K562 (cell line): Measurements from ENCODE around the gene NFKBIB. TPM values are rescaled to one million over a fixed set of nuclear protein-coding genes. Genes with fewer than 3 reads are reported as not detected.

Source experiments
- ATAC-seq: fragments of 200-7000 bp; cut with Tn5 transposase; 3 replicates; pipeline ENCODE4 v1.9.1; 2020; ENCODE audit warnings: moderate library complexity
- BruUV-seq: library from RNA; stranded (reverse); fragments of 400-500 nt; replicated peaks from 2 replicates; lab custom pipeline; 2021; lab: Mats Ljungman, UMichigan
- CTCF ChIA-PET: fragments of 300-600 bp; formaldehyde crosslinking; extraction: SDS; loops from one replicate; lab custom pipeline; 2021; ENCODE audit warnings: low intra/inter-chr PET ratio; lab: Yijun Ruan, JAX
- POLR2A ChIA-PET: fragments of 300-600, 350-650 bp; sonication (Branson Sonifier 250); formaldehyde crosslinking; extraction: SDS; loops from one replicate; lab custom pipeline; 2021; ENCODE audit warnings: antibody characterized with exemption, inconsistent platforms; lab: Yijun Ruan, JAX
- DNase-seq, 4 experiments: peaks; one replicate each; pipeline versions ENCODE4 v3.0.0 to v3.0.0-alpha.2; 2011 to 2018; ENCODE audit warnings: low spot score in 3 of 4, mixed read lengths in 3 of 4; ENCODE audit errors: extremely low read depth in 1 of 4
- FAIRE-seq: peaks from 2 replicates; lab custom pipeline; 2011; peaks lifted over from hg19 to GRCh38; lab: Jason Lieb, UNC
- H2AFZ ChIP-seq: 2 replicates; pipeline ENCODE4 v1.6.0; 2011; ENCODE audit warnings: low read depth, low read length, control low read depth, inconsistent platforms
- H3K27ac ChIP-seq: fragments of 200-600 bp; 3 replicates; pipeline ENCODE4 v1.8.0; 2011; ENCODE audit warnings: low read depth, mild to moderate bottlenecking, control low read depth, inconsistent platforms, low read length, moderate library complexity, mixed read lengths; ENCODE audit errors: extremely low read depth
- H3K27me3 ChIP-seq, 2 experiments: fragments of 300-600 bp in 1 of 2; 2 replicates in 1 of 2; 3 replicates in 1 of 2; pipeline versions ENCODE4 v1.6.0 to v1.8.0; 2011; ENCODE audit warnings: inconsistent platforms in 2 of 2, low read length in 2 of 2, mild to moderate bottlenecking in 1 of 2, mixed read lengths in 1 of 2, moderate library complexity in 1 of 2; ENCODE audit not compliant: control insufficient read depth in 2 of 2, insufficient read depth in 2 of 2
- H3K36me3 ChIP-seq: fragments of 300-600 bp; 3 replicates; pipeline ENCODE4 v1.8.0; 2011; ENCODE audit warnings: mild to moderate bottlenecking, low read length, inconsistent platforms; ENCODE audit not compliant: control insufficient read depth, insufficient read depth
- H3K4me1 ChIP-seq, 2 experiments: fragments of 200-600 bp in 1 of 2; replicated peaks in 1 of 2; 2 replicates in 1 of 2; 3 replicates in 1 of 2; pipeline versions ENCODE4 v1.5.1 to v1.8.0; 2011; ENCODE audit warnings: inconsistent platforms in 2 of 2, low read length in 2 of 2, mild to moderate bottlenecking in 1 of 2, mixed read lengths in 1 of 2, moderate library complexity in 1 of 2; ENCODE audit not compliant: control insufficient read depth in 2 of 2, insufficient read depth in 2 of 2
- H3K4me2 ChIP-seq: 2 replicates; pipeline ENCODE4 v1.6.1; 2011; ENCODE audit warnings: low read length, control low read depth, inconsistent platforms, mixed read lengths; ENCODE audit not compliant: insufficient read depth
- H3K4me3 ChIP-seq: fragments of 200-600 bp; sonication (generic), shearing (Covaris generic); 2 replicates; pipeline ENCODE4 v1.5.1; 2016; ENCODE audit warnings: control low read depth, inconsistent platforms
- H3K79me2 ChIP-seq: fragments of 200-600 bp; 3 replicates; pipeline ENCODE4 v1.8.0; 2011; ENCODE audit warnings: low read length, inconsistent platforms; ENCODE audit not compliant: control insufficient read depth, insufficient read depth
- H3K9ac ChIP-seq, 2 experiments: 2 replicates each; pipeline versions ENCODE4 v1.6.0 to v1.6.1; 2011; ENCODE audit warnings: low read depth in 2 of 2, low read length in 2 of 2, control low read depth in 1 of 2, inconsistent platforms in 1 of 2, mild to moderate bottlenecking in 1 of 2, mixed read lengths in 1 of 2; ENCODE audit not compliant: insufficient read depth in 1 of 2
- H3K9me1 ChIP-seq: one replicate; pipeline ENCODE4 v1.6.0; 2011; ENCODE audit warnings: inconsistent platforms, mild to moderate bottlenecking, low read length, moderate library complexity; ENCODE audit not compliant: control insufficient read depth, insufficient read depth
- H3K9me3 ChIP-seq: replicated peaks from 2 replicates; pipeline ENCODE4 v1.5.1; 2011; ENCODE audit warnings: low read depth, low read length, inconsistent platforms; ENCODE audit not compliant: control insufficient read depth, insufficient read depth
- H4K20me1 ChIP-seq: replicated peaks from 2 replicates; pipeline ENCODE4 v1.6.1; 2011; ENCODE audit warnings: low read length, inconsistent platforms, mixed read lengths; ENCODE audit not compliant: control insufficient read depth, insufficient read depth
- BCOR ChIP-seq: fragments of 450-650 bp; IDR thresholded peaks from 2 replicates; pipeline ENCODE4 v1.6.1; 2016
- CEBPB ChIP-seq: fragments of 450-650 bp; IDR thresholded peaks from 2 replicates; pipeline ENCODE4 v1.6.1; 2016; ENCODE audit warnings: missing genetic modification characterization, missing compliant biosample characterization
- COPS2 ChIP-seq: fragments of 450-650 bp; conservative IDR thresholded peaks from 2 replicates; pipeline ENCODE4 v1.6.1; 2016; ENCODE audit warnings: mild to moderate bottlenecking, moderate library complexity
- DMBX1 ChIP-seq: fragments of 250-450 bp; sonication (Bioruptor Pico); IDR thresholded peaks from 2 replicates; pipeline ENCODE4 v1.8.0; 2022; ENCODE audit warnings: inconsistent platforms, mild to moderate bottlenecking, moderate library complexity, borderline replicate concordance
- E2F8 ChIP-seq: fragments of 450-650 bp; IDR thresholded peaks from 2 replicates; pipeline ENCODE4 v1.7.1; 2018; ENCODE audit warnings: mild to moderate bottlenecking, low read depth; ENCODE audit not compliant: partially characterized antibody
- GABPB2 ChIP-seq: fragments of 250-450 bp; sonication (Bioruptor Pico); conservative IDR thresholded peaks from 2 replicates; pipeline ENCODE4 v1.5.1; 2021; ENCODE audit warnings: mild to moderate bottlenecking
- GATA2 ChIP-seq: sonication (generic); formaldehyde crosslinking; IDR thresholded peaks from 2 replicates; pipeline ENCODE4 v1.4.0; 2020; ENCODE audit warnings: mild to moderate bottlenecking, missing genetic modification reagents
- HDGF ChIP-seq: fragments of 450-650 bp; IDR thresholded peaks from 2 replicates; pipeline ENCODE4 v1.6.1; 2016
- ILK ChIP-seq: fragments of 450-650 bp; IDR thresholded peaks from 2 replicates; pipeline ENCODE4 v1.6.1; 2016; ENCODE audit warnings: missing genetic modification characterization, low read depth, mild to moderate bottlenecking, missing compliant biosample characterization, moderate library complexity, borderline replicate concordance
- MAZ ChIP-seq, 2 experiments: fragments of 450-650 bp in 1 of 2; sonication (generic) in 1 of 2; formaldehyde crosslinking; IDR thresholded peaks in 1 of 2; conservative IDR thresholded peaks in 1 of 2; 2 replicates each; pipeline versions ENCODE4 v1.4.0 to v1.5.0; 2020; ENCODE audit warnings: mild to moderate bottlenecking in 1 of 2, missing genetic modification reagents in 1 of 2
- MTA2 ChIP-seq: fragments of 450-650 bp; IDR thresholded peaks from 2 replicates; pipeline ENCODE4 v1.6.1; 2016; ENCODE audit warnings: low read depth
- NR1H2 ChIP-seq: sonication (generic); formaldehyde crosslinking; IDR thresholded peaks from 2 replicates; pipeline ENCODE4 v1.4.0; 2020; ENCODE audit warnings: mild to moderate bottlenecking, missing genetic modification reagents
- OTX1 ChIP-seq: fragments of 450-650 bp; formaldehyde crosslinking; IDR thresholded peaks from 2 replicates; pipeline ENCODE4 v1.4.0; 2022; ENCODE audit warnings: mild to moderate bottlenecking
- PHF21A ChIP-seq: fragments of 450-650 bp; IDR thresholded peaks from 2 replicates; pipeline ENCODE4 v1.6.1; 2017; ENCODE audit warnings: low read depth, borderline replicate concordance
- SLC30A9 ChIP-seq: fragments of 250-450 bp; sonication (Bioruptor Pico); IDR thresholded peaks from 2 replicates; pipeline ENCODE4 v1.8.0; 2022; ENCODE audit warnings: mild to moderate bottlenecking, moderate library complexity
- TEAD1 ChIP-seq, 2 experiments: fragments of 450-650 bp in 1 of 2; sonication (generic) in 1 of 2; formaldehyde crosslinking; IDR thresholded peaks; 2 replicates each; pipeline versions ENCODE4 v1.4.0 to v1.8.0; 2020 to 2022; ENCODE audit warnings: mild to moderate bottlenecking in 2 of 2, missing genetic modification reagents in 1 of 2
- ZNF224 ChIP-seq: sonication (generic); formaldehyde crosslinking; IDR thresholded peaks from 2 replicates; pipeline ENCODE4 v1.8.0; 2022; ENCODE audit warnings: mild to moderate bottlenecking, missing genetic modification reagents
- ZNF57 ChIP-seq: fragments of 450-650 bp; formaldehyde crosslinking; IDR thresholded peaks from 2 replicates; pipeline ENCODE4 v1.4.0; 2020; ENCODE audit warnings: mild to moderate bottlenecking, moderate library complexity
- ZNF695 ChIP-seq: fragments of 450-650 bp; formaldehyde crosslinking; IDR thresholded peaks from 2 replicates; pipeline ENCODE4 v1.4.0; 2020; ENCODE audit warnings: mild to moderate bottlenecking, moderate library complexity
- ZNF766 ChIP-seq: fragments of 200-800 bp; sonication (Bioruptor generic); conservative IDR thresholded peaks from 2 replicates; pipeline ENCODE4 v1.6.1; 2016; ENCODE audit warnings: missing genetic modification characterization, missing compliant biosample characterization
- ZNF785 ChIP-seq: fragments of 250-450 bp; sonication (Bioruptor Pico); IDR thresholded peaks from 2 replicates; pipeline ENCODE4 v1.4.0; 2020; ENCODE audit warnings: mild to moderate bottlenecking
- WGBS: fragments of 100-300 bp; shearing (Covaris generic); methylation state at CpG from one replicate; pipeline ENCODE4 v1.1.6; 2016; ENCODE audit warnings: low coverage, mixed read lengths; ENCODE audit not compliant: insufficient coverage; ENCODE audit errors: missing lambda C conversion rate; 5-methylcytosine and 5-hydroxymethylcytosine counted together
- in situ Hi-C: fragments of 300-500 bp; cut with MboI; formaldehyde crosslinking; loops from 4 replicates; pipeline ENCODE4 v1.15.0; 2018; ENCODE audit warnings: inconsistent platforms, mixed read lengths
- intact Hi-C: fragments of 100-400 bp; cut with micrococcal nuclease; formaldehyde crosslinking; loops from 2 replicates; pipeline ENCODE4 v1.14.2; 2022
- polyA plus RNA-seq, 8 experiments: library from polyadenylated mRNA; depleted of rRNA in 4 of 8; stranded (reverse) in 5 of 8; unstranded in 3 of 8; fragments of >200 nt; fragmentation: Nextera tagmentation in 2 of 8; fragmentation: Illumina TruSeq in 1 of 8; extraction: Ambion mirVana in 2 of 8; extraction: Trizol in 1 of 8; gene quantifications; 2 replicates each; pipeline versions ENCODE4 v1.2.1 to v1.2.3, GENCODE V29; 2011 to 2014; ENCODE audit warnings: inconsistent platforms in 1 of 8, missing spikeins in 1 of 8
- total RNA-seq, 7 experiments: library from RNA; depleted of rRNA in 6 of 7; stranded (reverse); fragments of >200 nt in 6 of 7; fragmentation: Illumina TruSeq in 2 of 7; extraction: Trizol in 2 of 7; gene quantifications; 2 replicates each; pipeline versions ENCODE4 v1.2.1 to v1.2.3, GENCODE V29; 2011 to 2021; ENCODE audit warnings: low replicate concordance in 1 of 7

Gene NFKBIB
- total and polyA plus RNA-seq, 9 of the 15 experiments (the other 6 are each of a cell fraction or from before 2014, with no cell fraction given) = 1.5 to 44.9 (median 10.4) TPM

GRCh38 chr19:38851622-38852230 is 48.0 kb upstream of the NFKBIB start:
- in situ Hi-C loops = no loop called here
- H2AFZ ChIP-seq = peak overlapping the region; percentile 48
- ATAC-seq = peak; percentile 43
- peak overlapping the region; percentile 96 for H3K27ac ChIP-seq
- H3K9me3 ChIP-seq = no peaks in the 10 kb centered on the region
- peaks cover 40% of the 10 kb centered on the region for H3K79me2 ChIP-seq
- ChIA-PET POLR2A (interaction anchor here (0.7 to 6.0 kb wide), 5 partner anchors 9 to 20 kb away, joined by 3 to 58 read pairs (median 4); partner anchors contain the start of gene ECH1), CTCF (interaction anchor here (1.0 kb wide), 1 partner anchor 79 kb away, joined by 3 read pairs; the partner anchor contains the start of genes MRPS12 and SARS2)
- H3K9me1 ChIP-seq = no peaks in the 10 kb centered on the region
- H4K20me1 ChIP-seq = peaks cover 5% of the 10 kb centered on the region
- H3K4me3 ChIP-seq = peak overlapping the region; percentile 80
- FAIRE-seq = peak; percentile 19
- peak; percentile 88 to 97 (median 92) for DNase-seq
- no TSS peak for BruUV-seq
- peak overlapping the region; percentile 93 to 97 for H3K9ac ChIP-seq
- 0% methylated on average over 24 of the region's 67 CpGs for WGBS
- peaks cover 16 to 51% of the 10 kb centered on the region in 2 experiments; a peak in 4 of 5 replicates for H3K4me1 ChIP-seq
- H3K36me3 ChIP-seq = peaks cover 23% of the 10 kb centered on the region
- H3K4me2 ChIP-seq = peak overlapping the region; percentile 99
- no peaks in the 10 kb centered on the region for H3K27me3 ChIP-seq
- intact Hi-C loops = loop anchor here (2.0 kb wide), 1 partner anchor 35 kb away; no protein-coding TSS in a partner anchor
- TF ChIP-seq HDGF (no peak), ILK (tag) (no peak), GABPB2 (CRISPR knock-in tag) (no peak), ZNF57 (CRISPR knock-in tag) (no peak), DMBX1 (CRISPR knock-in tag) (0 out of 2 replicates have a peak, but pooled peaks have one; percentile 24), MTA2 (0 out of 2 replicates have a peak, but pooled peaks have one; percentile 6), GATA2 (no peak), NR1H2 (CRISPR knock-in tag) (no peak), ZNF766 (0 out of 2 replicates have a peak, but pooled peaks have one; percentile 15), CEBPB (no peak), E2F8 (no peak), ZNF785 (CRISPR knock-in tag) (no peak), PHF21A (no peak), ZNF695 (CRISPR knock-in tag) (no peak), TEAD1 (CRISPR knock-in tag; IDR thresholded peaks at IDR 0.05) (peak; percentile 84 to 98), COPS2 (no peak), BCOR (peak; percentile 71), OTX1 (CRISPR knock-in tag) (no peak), SLC30A9 (no peak), MAZ (CRISPR knock-in tag; conservative IDR thresholded peaks at IDR 0.05 in 1 of 2, IDR thresholded peaks at IDR 0.05 in 1 of 2) (peak; percentile 82 to 95), ZNF224 (CRISPR knock-in tag) (no peak)
